Muscle layer of colon (tissue), 2 donors: Measurements from ENCODE around the gene LCN12.

Experiments
- H3K27ac ChIP-seq: one replicate; pipeline ENCODE4 v1.7.0; 2013; ENCODE audit warnings: low read depth, mild to moderate bottlenecking, low read length, moderate library complexity
- H3K27me3 ChIP-seq, 2 donors: one replicate each; pipeline ENCODE4 v1.7.0; 2013; ENCODE audit warnings: low read length in 2 of 2, mild to moderate bottlenecking in 2 of 2; ENCODE audit not compliant: insufficient read depth in 2 of 2, control insufficient read depth in 1 of 2
- H3K36me3 ChIP-seq: one replicate; pipeline ENCODE4 v1.7.0; 2013; ENCODE audit warnings: mild to moderate bottlenecking, low read length; ENCODE audit not compliant: insufficient read depth
- H3K4me1 ChIP-seq: one replicate; pipeline ENCODE4 v1.7.0; 2013; ENCODE audit warnings: mild to moderate bottlenecking, low read length; ENCODE audit not compliant: insufficient read depth
- H3K4me3 ChIP-seq, 2 donors: one replicate each; pipeline ENCODE4 v1.7.0; 2013; ENCODE audit warnings: low read length in 2 of 2, low read depth in 1 of 2, mild to moderate bottlenecking in 1 of 2, moderate library complexity in 1 of 2
- H3K9ac ChIP-seq: one replicate; pipeline ENCODE4 v1.7.0; 2013; ENCODE audit warnings: low read length
- H3K9me3 ChIP-seq: one replicate; pipeline ENCODE4 v1.7.0; 2013; ENCODE audit warnings: mild to moderate bottlenecking, low read length
- donor health status: abdominal sarcoma.
- donor health status: Adenocarcinoma of cecum.

LCN12 gene

DNA sequence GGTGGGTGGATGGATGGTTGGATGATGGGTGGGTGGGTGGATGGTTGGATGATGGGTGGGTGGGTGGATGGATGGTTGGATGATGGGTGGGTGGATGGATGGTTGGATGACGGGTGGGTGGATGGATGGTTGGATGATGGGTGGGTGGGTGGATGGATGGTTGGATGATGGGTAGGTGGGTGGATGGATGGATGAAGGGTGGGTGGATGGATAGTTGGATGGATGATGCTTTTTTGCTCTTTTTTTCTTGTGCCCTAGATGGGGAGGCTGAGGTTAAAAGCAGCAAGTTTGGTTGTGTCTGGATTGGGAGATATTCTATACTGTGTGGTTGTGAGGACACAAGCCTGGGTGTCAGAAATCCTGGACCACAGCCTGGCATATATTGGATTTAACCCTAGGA is 5.4 kb downstream of the LCN12 start:
- Histone ChIP-seq H3K36me3 (no peaks in the 10 kb centered on the region), H3K27me3 (no peaks in the 10 kb centered on the region), H3K9ac (no peak overlapping the region), H3K4me3 (no peak overlapping the region), H3K4me1 (no peaks in the 10 kb centered on the region), H3K27ac (no peak overlapping the region), H3K9me3 (no peaks in the 10 kb centered on the region)

DNA sequence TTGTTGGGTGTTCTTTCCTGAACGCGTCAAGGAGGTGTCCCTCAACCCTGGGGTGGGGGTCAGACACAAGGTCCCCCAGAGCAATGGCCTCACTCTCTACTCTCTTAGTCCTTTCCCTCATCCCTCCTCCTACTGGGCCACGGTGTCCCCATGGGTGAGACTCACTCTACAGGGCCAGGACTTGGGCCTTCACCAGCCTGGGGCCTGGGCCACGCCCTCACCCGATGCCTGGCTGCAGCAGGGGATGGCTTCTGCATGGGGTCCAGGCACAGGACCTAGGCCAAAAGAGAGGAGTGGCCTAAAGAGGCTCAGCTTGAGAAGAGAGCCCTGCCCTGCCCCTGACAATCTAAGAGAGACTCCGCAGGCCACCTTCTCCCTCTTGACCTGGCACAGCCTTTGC is 5.8 kb downstream of the LCN12 start:
- no peak overlapping the region for H3K4me3 ChIP-seq
- H3K4me1 ChIP-seq: no peaks in the 10 kb centered on the region
- no peak overlapping the region for H3K27ac ChIP-seq
- no peaks in the 10 kb centered on the region for H3K9me3 ChIP-seq
- no peaks in the 10 kb centered on the region for H3K36me3 ChIP-seq
- H3K9ac ChIP-seq: no peak overlapping the region
- H3K27me3 ChIP-seq: no peaks in the 10 kb centered on the region

DNA sequence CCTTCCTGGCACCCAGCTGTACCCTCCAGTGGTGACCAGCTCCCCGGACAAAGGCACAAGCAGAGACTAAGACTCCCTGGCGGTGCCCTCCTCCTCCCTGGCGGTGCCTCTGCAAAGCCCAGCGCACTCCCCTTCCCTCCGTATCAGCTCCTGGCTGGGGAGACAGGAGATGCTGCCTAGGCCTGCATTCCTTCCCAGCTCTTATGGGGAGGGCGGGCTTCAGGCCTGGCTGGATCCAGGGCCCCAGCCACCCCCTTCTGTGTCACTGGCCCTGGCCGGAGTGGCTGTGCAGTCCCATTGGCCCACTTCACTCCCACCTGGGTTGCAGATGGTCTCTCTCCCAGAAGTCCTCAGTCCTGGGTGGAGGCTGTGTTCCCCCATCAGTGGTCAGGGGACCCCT is 6.4 kb downstream of the LCN12 start:
- no peaks in the 10 kb centered on the region for H3K27me3 ChIP-seq
- no peak overlapping the region for H3K4me3 ChIP-seq
- no peaks in the 10 kb centered on the region for H3K4me1 ChIP-seq
- no peak overlapping the region for H3K9ac ChIP-seq
- no peak overlapping the region for H3K27ac ChIP-seq
- H3K36me3 ChIP-seq: no peaks in the 10 kb centered on the region
- H3K9me3 ChIP-seq: no peaks in the 10 kb centered on the region

DNA sequence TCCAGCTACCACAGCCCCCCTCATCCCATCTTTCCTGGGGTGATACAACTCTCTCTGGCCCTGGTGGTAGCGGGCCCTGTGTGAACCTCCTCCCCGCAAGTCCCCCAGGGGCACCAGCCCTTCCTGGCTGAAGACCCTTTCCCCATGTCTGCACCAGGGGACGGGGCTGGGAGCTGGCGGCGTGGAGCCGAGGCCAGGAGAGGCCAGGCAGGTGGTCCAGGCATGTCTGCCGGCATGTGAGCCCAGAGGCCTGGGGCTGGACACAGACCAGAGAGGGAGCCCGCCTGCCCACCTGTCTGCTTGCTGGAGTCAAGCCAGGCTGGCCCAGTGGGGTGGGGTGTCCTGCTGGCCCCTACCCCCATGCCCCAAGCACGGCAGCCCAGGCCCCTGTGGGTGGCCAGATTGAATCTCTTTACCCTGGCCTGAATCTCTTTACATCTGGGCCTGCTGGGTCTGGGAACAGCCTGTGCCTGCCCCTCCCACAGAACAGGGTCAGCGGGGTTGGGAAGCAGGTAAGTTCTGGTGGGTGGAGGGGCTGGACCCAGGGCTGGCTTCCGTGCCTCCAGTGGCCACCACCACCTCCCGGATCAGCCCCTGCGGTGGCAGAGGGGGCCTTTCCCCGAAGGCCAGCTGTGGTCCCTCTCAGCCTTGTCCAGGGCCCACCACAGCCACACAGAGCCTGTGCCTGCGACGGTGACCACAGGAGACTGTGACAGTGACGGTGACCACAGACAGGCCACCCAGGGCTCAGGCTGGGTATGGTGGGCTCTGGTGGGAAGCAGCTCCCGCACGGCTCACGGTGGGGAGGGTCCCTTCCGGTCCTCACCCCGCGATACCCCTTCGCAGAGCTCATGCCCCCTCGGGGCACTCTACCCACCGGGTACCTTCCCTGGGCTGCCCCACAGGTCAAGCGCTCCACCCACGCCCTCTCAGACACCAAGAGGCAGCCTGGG is 7.1 kb downstream of the LCN12 start:
- Histone ChIP-seq H3K9me3 (no peaks in the 10 kb centered on the region), H3K27me3 (no peaks in the 10 kb centered on the region), H3K4me1 (no peaks in the 10 kb centered on the region), H3K4me3 (no peak overlapping the region), H3K9ac (no peak overlapping the region), H3K27ac (no peak overlapping the region), H3K36me3 (no peaks in the 10 kb centered on the region)

DNA sequence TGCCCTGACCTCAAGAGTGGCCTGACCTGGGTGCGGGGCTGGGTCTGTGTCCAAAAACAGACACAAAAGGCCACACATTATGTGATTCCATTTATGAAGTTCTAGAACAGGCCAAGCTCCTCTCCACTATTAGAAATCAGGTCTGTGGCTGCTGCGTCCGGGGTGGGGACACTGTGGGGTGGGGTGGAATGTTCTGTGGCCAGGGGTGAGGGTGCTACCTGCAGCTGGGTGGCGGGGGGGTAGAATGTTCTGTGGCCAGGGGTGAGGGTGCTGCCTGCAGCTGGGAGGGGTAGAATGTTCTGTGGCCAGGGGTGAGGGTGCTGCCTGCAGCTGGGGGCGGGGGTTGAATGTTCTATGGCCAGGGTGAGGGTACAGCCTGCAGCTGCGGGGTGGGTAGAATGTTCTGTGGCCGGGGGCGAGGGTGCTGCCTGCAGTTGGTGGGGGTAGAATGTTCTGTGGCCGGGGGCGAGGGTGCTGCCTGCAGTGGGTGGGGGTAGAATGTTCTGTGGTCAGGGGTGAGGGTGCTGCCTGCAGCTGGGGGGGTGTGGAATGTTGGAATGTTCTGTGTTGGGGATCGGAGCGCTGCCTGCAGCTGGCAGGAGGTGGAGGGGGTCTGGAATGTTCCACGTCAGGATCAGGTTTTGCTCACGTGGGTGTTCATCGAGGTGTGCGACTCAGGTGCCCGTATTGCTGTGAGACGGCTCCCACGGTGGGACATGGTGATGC is 8.3 kb downstream of the LCN12 start:
- no peak overlapping the region for H3K4me3 ChIP-seq
- no peak overlapping the region for H3K9ac ChIP-seq
- H3K9me3 ChIP-seq: no peaks in the 10 kb centered on the region
- H3K4me1 ChIP-seq: no peaks in the 10 kb centered on the region
- no peaks in the 10 kb centered on the region for H3K27me3 ChIP-seq
- H3K36me3 ChIP-seq: no peaks in the 10 kb centered on the region
- no peak overlapping the region for H3K27ac ChIP-seq

DNA sequence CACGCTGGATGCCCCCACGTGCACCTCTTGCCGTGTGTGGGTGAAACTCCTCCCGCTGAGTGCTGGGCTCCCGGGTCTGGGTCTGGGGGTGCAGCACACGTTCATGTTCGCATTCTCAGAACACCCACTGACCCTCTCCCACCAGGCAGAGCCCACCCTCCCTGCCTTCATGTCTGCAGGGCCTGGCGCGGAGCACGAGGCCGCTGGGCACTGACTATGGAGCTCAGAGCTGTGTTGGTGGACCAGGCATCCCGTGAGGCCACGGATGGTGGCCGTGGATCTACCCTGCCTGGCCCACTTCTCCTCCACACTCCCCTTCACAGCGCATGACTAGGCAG is 8.8 kb downstream of the LCN12 start:
- Histone ChIP-seq H3K36me3 (no peaks in the 10 kb centered on the region), H3K27ac (no peak overlapping the region), H3K4me3 (no peak overlapping the region), H3K4me1 (no peaks in the 10 kb centered on the region), H3K9ac (no peak overlapping the region), H3K27me3 (no peaks in the 10 kb centered on the region), H3K9me3 (no peaks in the 10 kb centered on the region)

DNA sequence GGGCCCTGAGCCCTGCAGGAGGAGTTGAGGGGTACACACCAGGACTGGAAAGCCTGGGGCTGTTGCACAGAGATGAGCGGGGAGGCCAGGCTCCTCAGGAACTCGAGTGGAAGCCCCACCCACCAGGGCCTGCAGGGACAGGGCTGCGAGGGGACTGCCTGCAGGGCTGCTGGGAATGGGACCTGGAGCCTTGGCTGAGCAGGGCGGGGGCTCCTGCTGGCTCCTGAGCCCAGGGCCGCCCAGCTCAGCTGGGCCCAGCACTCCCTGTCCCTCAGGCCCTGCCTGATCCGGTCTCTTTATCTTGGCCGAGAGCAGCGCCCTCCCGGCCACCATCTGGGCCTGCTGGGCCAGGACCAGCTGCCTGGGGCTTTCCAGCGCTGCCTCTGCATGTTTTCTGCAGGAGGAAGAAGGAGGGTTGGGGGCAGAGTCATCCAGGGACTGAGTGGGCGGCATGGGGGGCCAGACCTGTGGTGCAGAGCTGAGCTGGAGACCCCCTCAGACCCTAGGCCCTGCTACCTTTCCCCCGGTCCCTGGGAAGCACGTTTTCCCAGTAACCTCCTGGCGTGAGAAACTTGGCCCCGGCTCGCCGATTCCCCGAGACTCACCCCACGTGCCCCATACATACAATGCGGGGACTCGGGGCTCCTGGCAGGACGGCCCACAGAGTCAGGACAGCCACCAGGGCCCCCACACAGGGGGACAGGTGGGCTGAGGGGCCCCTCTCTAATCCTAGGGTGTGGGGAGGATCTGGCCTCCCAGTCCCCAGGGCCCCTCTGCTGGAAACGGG is 9.4 kb downstream of the LCN12 start:
- no peaks in the 10 kb centered on the region for H3K36me3 ChIP-seq
- no peak overlapping the region for H3K27ac ChIP-seq
- no peak overlapping the region for H3K4me3 ChIP-seq
- no peaks in the 10 kb centered on the region for H3K4me1 ChIP-seq
- no peaks in the 10 kb centered on the region for H3K9me3 ChIP-seq
- H3K9ac ChIP-seq: no peak overlapping the region
- no peaks in the 10 kb centered on the region for H3K27me3 ChIP-seq

DNA sequence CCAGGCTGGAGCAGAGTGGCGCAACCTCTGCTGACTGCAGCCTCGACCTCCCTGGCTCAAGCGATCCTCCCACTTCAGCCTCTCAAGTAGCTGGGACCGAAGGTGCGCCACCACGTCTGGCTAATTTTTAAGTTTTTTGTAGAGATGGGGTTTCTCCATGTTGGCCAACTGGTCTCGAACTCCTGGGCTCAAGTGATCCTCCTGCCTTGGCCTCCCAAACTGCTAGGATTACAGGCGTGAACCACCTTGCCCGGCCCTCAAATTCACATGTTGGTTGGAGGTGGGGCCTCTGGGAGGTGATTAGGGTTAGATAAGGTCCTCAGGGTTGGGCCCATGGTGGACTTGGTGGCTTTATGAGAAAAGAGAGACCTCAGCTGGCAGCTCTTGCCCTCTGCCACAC is 10.1 kb downstream of the LCN12 start:
- Histone ChIP-seq H3K27ac (no peak overlapping the region), H3K36me3 (no peaks in the 10 kb centered on the region), H3K4me1 (no peaks in the 10 kb centered on the region), H3K4me3 (no peak overlapping the region), H3K9me3 (no peaks in the 10 kb centered on the region), H3K9ac (no peak overlapping the region), H3K27me3 (no peaks in the 10 kb centered on the region)

DNA sequence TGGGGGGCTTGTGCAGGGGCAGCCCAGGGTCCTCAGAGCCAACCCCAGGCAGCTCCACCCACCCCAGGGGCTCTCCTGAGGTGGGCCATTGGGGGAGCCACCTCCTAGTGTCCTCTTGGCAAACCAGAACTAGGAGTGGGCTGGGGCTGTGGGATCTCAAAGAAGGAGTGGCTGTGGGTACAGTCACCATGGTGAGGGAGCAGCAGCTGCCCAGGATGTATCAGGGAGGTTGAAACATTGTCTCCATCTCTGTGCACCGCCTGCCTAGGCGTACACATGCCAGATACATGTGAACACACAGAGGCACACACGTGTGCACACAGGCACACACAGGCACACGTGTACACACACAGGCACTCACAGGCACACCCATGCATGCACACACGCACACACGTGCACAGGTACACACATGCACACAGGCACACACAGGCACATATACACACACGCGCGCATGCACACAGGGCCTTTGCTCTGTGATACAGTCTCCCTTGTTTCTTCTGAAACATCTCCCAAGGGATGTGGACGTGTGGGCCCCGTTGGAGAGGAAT is 10.7 kb downstream of the LCN12 start:
- H3K4me1 ChIP-seq: no peaks in the 10 kb centered on the region
- no peaks in the 10 kb centered on the region for H3K36me3 ChIP-seq
- no peak overlapping the region for H3K9ac ChIP-seq
- H3K9me3 ChIP-seq: no peaks in the 10 kb centered on the region
- H3K4me3 ChIP-seq: no peak overlapping the region
- no peak overlapping the region for H3K27ac ChIP-seq
- no peaks in the 10 kb centered on the region for H3K27me3 ChIP-seq

DNA sequence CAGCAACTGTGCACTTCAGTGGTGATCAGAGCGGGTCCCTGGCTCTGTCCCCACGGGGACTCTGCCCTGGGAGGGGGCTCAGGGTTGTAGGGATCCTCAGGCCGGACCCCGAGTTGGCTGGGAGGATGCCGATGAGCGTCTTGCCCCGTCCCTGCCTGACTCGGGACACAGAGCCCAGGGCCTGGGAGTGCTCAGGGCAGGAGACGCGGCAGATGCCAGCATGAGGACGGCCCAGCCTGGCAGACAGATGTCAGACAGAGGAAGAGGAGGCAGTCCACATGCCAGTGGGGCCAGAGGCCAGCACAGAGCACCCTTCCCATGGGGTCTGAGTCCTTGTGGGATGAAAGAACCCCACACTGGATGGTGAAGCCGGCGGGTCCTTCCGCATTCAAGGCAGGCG is 11.3 kb downstream of the LCN12 start:
- no peak overlapping the region for H3K9ac ChIP-seq
- H3K4me1 ChIP-seq: no peaks in the 10 kb centered on the region
- no peak overlapping the region for H3K27ac ChIP-seq
- H3K27me3 ChIP-seq: no peaks in the 10 kb centered on the region
- H3K9me3 ChIP-seq: no peaks in the 10 kb centered on the region
- no peak overlapping the region for H3K4me3 ChIP-seq
- no peaks in the 10 kb centered on the region for H3K36me3 ChIP-seq

DNA sequence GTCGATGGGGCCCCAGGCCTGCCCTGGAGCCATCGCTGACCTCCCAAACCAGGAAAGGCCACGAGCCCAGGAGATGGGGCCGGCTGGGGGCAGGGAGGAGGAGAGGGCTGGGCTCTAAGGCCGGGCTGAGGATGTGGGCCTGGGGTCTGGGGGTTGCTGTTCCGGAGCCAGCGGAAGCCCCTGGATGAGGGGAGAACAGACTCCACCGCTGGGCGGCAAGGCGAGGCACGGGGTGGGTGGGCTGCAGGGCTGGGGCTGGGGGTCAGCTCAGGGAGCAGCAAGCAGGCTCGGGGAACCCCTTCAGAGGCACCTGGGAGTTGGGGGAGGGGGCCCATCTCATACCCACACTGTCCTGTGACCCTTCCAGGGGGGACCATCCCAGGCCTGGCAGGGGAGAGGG is 11.7 kb downstream of the LCN12 start:
- Histone ChIP-seq H3K4me1 (no peaks in the 10 kb centered on the region), H3K27ac (no peak overlapping the region), H3K9ac (no peak overlapping the region), H3K9me3 (no peaks in the 10 kb centered on the region), H3K27me3 (no peaks in the 10 kb centered on the region), H3K36me3 (no peaks in the 10 kb centered on the region), H3K4me3 (no peak overlapping the region)
